SKM-1 (cell line): ENCODE results near the gene SS18L1.
"Not testable (repeated sequence)": the region's sequence is repeated elsewhere in the genome, so short reads cannot be mapped to it uniquely, and the experiment has no call there.

Experiments
- DNase-seq: peaks from one replicate; lab custom pipeline; 2025; ENCODE audit not compliant: unreplicated experiment; lab: John Stamatoyannopoulos, UW

Gene SS18L1

GRCh38 chr20:62136283-62137091 is 7.1 kb upstream of the SS18L1 start:
- peak; percentile 40 for DNase-seq

GRCh38 chr20:62137092-62137384 is 6.5 kb upstream of the SS18L1 start:
- DNase-seq: no peak

- no peak for DNase-seq
Observed at GRCh38 chr20:62137478-62138203, 5.9 kb upstream of the SS18L1 start.

GRCh38 chr20:62138204-62138543 is 5.4 kb upstream of the SS18L1 start:
- no peak for DNase-seq

GRCh38 chr20:62138912-62139311 is 4.7 kb upstream of the SS18L1 start:
- no peak for DNase-seq

- DNase-seq: no peak
Observed at GRCh38 chr20:62139636-62140035, 3.9 kb upstream of the SS18L1 start.

- DNase-seq: no peak
Observed at GRCh38 chr20:62141043-62141396, 2.5 kb upstream of the SS18L1 start.

- no peak for DNase-seq
Observed at GRCh38 chr20:62141397-62142251, 1.9 kb upstream of the SS18L1 start.

GRCh38 chr20:62142252-62143080 is 1.1 kb upstream of the SS18L1 start:
- DNase-seq: no peak

- no peak for DNase-seq
Observed at GRCh38 chr20:62143957-62144825, 622 bp downstream of the SS18L1 start.

GRCh38 chr20:62145688-62146018 is 2.1 kb downstream of the SS18L1 start:
- DNase-seq: no peak

GRCh38 chr20:62146019-62146755 is 2.6 kb downstream of the SS18L1 start:
- DNase-seq: no peak

- no peak for DNase-seq
Observed at GRCh38 chr20:62147125-62147524, 3.6 kb downstream of the SS18L1 start.

GRCh38 chr20:62147528-62147927 is 4.0 kb downstream of the SS18L1 start:
- no peak for DNase-seq

- DNase-seq: not testable (repeated sequence)
Observed at GRCh38 chr20:62148383-62148782, 4.8 kb downstream of the SS18L1 start.

- DNase-seq: no peak
Observed at GRCh38 chr20:62148908-62149314, 5.3 kb downstream of the SS18L1 start.

- DNase-seq: no peak
Observed at GRCh38 chr20:62149532-62150309, 6.2 kb downstream of the SS18L1 start.

GRCh38 chr20:62150310-62150575 is 6.7 kb downstream of the SS18L1 start:
- no peak for DNase-seq

- no peak for DNase-seq
Observed at GRCh38 chr20:62151225-62151624, 7.7 kb downstream of the SS18L1 start.
